Effector CD8-positive, alpha-beta T cell (primary cell): ENCODE data around the gene C5orf52.
"Not testable (repeated sequence)": the region's sequence is repeated elsewhere in the genome, so short reads cannot be mapped to it uniquely, and the experiment has no call there.

Experiments used
- DNase-seq: peaks from one replicate; lab custom pipeline; 2025; lab: John Stamatoyannopoulos, UW

C5orf52 gene

DNA sequence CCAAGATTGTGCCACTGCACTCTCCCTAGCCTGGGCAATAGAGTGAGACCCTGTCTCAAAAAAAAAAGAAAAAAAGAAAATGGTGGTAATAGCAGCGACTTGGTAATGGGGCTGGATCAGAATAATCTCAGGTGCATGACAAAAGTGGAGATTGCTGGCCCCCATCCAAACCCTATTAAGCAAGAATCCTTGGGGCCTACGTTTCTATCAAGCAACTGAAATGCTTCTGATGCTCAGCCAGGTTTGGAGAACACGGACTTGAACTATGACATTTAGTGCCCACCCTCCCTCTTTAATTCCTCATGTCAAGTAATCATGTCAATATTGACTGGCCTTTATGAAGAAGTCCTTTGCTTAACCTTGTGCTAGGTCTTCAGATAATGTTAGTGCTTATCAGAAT, 6.6 kb downstream of the C5orf52 start:
- DNase-seq = no peak

DNA sequence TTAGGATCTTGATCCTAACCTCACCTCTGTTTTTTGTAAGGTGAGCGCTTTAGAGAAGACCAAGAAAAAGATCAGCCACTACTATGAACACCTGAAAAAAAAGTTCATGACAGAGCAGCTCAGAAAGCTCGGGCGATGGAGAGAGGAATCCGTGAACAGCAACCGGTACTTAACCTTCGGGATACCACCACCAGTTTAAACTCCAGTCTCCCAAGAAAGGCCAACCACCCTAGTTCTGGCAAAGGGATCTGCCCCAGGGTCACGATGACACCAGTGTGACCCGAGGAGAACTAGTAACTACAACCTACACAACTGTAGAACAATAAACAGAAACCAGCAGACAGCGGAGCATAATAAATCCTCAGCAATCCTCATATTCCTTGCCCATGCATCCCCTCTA, 8.5 kb downstream of the C5orf52 start:
- no peak for DNase-seq

DNA sequence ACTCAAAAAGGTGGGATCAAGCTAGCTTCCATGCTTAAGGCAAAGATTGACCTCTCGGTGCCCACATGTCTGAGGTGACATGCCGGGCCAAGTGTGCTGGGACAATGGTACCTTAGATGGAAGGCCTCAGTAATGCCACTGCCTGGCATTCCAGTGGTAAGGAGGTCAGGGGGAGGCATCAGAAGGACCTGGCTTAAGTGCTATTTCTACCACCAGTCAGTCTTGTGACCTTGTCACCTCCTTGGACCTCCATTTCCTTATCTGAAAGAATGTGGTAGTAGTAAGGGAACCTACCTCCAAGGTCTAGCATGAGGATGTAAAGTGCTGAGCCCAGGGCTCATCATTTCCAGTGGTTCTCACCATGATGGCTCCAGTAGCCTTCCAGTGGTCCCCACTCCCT, 8.9 kb downstream of the C5orf52 start:
- DNase-seq = no peak

DNA sequence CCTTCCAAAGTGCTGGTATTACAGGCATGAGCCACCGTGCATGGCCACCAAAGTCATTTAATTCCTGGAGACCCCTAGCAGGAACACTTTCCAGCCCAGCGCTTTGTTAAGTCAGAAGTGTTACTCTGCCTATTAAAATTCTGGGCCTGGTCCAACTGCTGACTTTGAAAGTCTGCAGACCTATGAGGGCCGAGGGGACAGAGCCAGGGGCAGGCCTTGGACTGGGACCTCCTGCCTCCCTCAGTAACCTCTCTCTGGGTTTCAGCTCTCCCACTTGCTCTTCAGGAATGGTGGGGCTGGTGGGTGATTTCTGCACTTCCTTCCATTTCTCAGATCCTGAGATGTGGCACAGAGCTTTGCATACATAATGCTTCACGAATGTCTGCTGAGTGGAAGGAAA, 9.7 kb downstream of the C5orf52 start:
- no peak for DNase-seq

DNA sequence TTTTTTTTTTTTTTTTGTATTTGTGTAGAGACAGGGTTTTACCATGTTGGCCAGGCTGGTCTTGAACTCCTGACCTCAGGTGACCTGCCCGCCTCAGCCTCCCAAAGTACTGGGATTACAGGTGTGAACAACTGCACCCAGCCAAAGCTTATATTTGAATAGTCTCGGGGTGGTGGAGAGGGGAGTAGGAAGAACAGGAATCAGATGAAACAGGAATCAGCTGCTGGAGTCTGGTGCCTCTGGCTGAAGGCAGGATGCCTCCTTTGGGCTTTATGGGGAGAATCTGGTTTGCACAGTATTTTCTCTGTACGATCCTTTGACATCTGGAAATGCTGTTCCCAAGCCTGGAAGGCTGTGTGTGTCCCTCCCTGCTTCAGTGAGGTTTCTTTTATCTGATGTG, 10.9 kb downstream of the C5orf52 start:
- no peak for DNase-seq

DNA sequence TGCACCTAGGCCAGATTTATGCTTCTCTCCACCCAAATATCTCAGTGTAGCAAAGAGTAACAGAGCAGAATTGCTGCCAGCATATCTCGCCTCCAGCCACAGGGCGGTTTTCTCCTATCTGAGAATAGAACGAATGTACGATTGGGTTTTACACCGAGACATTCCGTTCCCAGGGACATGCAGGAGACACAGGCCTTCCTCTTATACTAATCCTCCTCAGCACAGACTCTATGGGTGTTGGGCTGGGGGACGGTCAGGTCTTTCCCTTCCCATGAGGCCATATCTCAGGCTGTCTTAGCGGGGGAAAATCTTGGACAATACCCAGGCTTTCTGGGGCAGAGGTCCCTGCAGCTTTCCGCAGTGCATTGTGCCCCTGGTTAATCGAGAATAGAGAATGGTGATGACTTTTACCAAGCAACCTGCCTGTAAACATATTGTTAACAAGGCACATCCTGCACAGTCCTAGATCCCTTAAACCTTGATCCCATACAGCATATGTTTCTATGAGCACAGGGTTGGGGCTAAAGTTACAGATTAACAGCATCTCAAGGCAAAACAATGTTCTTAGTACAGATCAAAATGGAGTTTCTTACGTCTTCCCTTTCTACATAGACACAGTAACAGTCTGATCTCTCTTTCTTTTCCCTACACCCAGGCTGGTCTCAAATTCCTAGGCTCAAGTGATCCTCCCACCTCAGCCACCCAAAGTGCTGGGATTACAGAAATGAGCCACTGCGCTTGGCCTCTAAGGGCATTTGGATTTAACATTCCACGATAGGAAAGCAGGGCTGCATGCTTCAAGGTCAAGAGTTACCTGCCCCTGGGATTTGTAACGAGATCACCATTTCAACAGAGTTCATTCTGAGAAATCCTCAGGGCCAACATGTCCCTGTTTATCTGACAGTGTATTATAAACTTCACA, 15.2 kb downstream of the C5orf52 start:
- not testable (repeated sequence) for DNase-seq

DNA sequence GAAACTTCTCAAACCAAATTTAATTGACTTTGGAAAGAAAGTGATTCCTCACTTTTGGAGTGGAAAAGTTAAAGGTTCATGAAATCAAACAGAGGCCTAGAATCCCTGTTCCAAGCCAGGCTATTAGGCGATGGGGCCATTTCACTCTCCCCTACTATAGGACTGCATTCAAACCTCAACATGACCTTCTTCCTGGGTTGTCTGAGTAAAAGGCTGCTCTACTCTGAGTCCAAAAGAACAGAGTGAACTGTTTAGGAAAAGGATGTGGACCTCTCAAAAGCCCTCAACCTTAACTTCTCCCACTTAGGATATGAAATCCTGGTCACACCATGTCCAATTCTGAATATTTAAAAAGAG, 15.8 kb downstream of the C5orf52 start:
- no peak for DNase-seq

DNA sequence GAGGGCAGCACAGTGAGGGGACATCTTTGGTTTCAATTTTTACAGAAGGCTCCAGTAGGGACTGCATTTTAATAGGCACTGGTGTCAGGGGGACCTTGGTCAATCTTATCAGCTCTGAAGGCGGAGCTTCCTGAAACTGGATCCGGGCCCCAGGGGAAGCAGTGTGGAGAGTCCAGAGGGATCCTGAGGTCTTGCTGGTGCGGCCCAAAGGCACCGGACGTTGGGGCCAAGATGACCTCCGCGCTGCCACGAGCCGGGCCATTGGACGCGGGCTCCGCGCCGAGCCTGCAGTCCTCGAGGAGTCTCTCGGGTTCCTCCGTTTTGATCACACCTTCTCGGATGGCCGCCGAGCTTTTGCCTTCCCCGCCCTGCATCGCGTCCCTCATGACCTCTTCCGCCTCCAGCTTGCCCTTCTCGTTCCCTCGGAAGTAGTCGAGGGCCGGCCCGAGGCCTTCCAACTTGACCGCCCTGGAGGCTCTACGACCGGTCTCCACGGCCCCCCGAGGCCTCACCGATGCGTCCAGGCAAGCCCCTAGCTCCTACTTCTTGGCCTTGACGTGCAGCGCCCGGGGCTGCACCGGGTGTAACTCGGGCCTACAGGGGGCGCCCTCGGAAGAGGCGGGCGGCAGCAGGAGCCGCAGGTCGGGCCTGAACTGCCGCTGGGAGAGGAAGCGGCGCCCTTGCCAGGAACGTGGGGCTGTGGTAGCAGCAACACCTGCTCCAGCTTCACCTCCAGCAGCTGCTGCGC, 18.8 kb downstream of the C5orf52 start:
- DNase-seq = no peak

DNA sequence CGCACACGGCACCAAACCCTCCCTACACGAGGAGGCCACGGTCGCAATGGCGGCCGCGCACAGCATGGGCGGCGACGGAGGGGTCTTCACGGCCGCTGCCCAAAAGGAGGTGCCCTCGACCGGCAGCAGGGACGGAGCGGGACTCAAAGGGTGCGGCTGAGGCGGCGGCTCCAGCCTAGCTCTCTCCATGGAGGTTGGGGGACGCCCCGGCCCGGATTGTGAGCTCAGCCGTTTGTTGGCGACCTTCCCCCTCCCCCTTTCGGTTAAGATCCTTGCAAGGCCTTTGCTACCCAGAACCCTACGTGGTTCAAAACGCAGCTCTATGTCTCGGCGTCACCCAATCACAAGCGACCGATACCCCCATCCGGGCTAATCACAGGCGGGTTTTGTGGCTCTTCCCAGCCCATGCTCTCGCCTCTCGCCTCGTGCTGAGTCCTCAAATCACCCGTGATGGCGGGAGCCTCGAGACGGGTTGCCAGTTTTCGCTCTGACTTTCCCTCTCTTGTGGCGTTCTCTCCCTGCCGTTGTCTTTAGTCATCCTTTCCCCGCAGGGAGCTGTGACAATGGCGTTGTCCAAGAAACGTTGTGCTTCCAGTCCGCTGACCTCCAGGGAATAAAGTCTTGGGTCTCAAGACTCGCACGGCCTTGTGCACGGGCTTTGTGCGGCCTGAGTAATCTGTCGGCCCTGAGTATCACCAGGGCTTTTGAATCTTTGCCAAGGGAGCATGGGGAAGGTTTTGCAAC, 19.5 kb downstream of the C5orf52 start:
- no peak for DNase-seq

DNA sequence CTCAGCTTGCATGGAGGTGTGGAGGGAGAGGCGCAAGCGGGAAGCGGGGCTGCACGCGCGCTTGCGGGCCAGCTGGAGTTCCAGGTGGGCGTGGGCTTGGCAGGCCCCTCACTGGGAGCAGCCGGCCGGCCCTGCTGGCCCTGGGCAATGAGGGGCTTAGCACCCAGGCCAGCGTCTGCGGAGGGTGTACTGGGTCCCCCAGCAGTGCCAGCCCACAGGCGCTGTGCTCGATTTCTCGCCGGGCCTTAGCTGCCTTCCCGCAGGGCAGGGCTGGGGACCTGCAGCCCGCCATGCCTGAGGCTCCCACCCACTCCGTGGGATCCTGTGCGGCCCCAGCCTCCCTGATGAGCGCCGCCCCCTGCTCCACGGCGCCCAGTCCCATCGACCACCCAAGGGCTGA, 22.5 kb downstream of the C5orf52 start:
- not testable (repeated sequence) for DNase-seq

DNA sequence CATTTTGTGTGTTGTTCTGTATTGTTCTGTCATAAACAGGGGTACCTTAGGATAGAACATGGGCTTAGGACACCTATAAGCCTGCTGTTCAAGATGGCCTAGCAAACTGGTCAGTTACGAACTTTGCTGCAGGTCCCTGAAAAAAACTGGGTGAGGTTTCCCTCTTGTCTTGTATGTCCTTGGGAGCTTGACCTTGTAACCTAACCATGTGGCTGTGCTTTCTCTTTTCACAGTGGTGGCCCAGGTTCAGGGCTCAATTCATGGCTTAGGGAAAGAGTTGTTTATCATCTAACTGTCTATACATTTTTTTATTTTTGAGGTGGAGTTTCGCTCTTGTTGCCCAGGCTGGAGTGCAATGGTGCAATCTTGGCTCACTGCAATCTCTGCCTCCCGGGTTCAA, 24.8 kb downstream of the C5orf52 start:
- not testable (repeated sequence) for DNase-seq

DNA sequence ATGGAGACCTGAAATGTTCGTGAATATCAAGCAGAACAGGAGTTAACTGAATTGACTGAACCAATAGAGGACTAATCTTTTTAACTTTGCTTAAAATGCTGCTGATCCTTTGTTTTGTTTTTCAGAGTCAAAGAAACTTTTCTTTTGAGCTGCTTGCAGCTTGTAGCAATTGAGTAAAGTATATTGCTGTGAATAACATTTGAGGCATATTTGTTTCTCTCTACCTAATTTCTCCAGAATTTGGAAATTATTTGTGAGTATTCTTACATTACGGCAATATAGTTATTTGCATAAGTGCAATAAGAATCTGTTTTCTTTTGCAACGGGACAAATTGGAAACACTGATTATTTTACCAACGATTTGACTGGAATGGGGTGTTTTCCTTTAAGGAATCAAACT, 27.3 kb downstream of the C5orf52 start:
- DNase-seq = not testable (repeated sequence)

DNA sequence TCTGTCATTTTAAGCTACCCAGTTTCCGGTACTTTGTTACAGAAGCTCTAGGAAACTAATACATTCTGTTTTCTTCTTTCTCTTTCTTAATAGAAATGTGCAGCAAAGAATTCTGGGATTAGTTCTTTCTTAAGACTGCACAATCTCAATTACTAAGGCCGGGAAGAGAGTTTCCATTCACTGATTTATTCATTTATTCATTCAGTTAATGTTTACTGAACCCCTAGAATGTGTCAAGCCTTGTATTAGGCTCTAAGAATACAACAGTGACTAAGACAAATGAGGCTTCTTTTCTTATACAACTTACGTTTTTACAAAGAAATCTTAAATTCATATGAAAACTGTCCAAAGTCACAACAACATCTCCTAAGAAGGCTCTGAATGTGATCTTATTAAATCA, 32.4 kb downstream of the C5orf52 start:
- no peak for DNase-seq

DNA sequence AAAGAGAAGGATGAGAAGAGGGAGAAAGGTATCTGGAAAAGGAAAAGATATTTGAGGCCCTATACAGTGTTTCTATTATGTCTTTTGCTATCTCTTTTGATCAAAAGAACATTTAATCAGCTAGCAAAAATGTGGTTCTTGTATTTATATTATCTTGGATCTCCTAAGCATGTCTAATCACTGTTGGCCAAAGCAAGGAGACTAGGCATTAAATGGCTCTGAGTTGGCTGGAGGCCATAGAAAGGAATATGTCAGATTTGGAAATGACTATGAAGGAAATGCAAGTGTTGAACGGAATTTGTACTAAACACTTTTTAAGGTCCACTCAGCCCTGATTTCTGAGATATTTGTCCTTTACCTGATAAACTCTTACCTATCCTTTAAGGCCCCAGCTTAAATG, 37.5 kb downstream of the C5orf52 start:
- DNase-seq = no peak

DNA sequence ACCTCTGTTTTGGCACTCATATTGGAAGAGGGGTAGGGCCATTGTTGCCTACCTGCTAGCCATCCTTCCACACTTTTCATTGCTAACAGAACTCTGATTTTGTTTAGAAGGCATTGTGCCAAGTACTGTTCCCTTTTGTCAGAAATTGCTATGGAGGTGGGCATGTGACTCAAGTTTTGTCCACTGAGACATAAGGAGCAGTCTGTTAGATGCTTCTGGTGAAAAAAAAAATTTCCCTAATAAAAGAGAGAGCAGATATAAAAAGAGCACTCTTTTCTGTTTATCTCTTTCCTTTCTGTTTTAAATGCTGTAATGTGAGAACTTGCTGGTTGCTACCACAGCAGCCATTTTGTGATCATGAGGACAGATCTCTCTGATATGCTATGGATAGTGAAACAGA, 38.0 kb downstream of the C5orf52 start:
- no peak for DNase-seq

DNA sequence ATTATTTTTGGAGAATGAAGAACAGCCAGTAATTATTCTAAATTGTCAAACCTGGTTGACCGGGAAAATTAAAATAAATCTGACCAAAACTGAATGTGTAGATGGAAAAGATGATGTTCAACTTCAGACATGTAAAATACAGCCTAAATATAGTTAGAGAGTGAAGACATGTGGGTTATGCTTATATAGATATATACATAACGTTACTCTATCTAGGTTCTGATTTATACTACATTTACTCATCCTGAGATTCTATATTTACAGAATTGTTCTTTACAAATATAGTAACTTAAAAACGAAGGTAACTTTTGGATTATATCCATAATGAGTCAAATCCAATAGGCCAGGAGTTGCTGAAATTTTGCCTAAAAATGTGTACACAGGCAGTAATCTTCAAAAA, 39.1 kb downstream of the C5orf52 start:
- DNase-seq = no peak

DNA sequence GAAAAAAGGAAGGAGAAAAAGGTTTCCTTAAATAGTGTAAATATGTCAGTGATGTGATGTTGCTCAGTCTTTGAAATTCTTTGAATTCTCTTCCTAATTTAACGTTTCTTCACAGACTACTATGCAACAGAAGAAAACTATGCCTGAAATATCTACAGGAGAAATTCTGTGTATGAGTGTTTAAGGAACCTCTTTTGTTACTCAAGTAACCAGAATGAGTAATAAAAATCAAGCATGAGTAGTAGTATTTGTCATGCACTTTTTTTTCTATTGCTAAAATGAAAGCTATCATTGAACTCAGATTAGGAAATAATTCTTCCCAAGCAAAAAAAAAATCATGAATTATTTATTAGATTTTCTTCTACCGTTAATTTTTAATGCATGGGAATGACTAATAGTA, 39.5 kb downstream of the C5orf52 start:
- no peak for DNase-seq

DNA sequence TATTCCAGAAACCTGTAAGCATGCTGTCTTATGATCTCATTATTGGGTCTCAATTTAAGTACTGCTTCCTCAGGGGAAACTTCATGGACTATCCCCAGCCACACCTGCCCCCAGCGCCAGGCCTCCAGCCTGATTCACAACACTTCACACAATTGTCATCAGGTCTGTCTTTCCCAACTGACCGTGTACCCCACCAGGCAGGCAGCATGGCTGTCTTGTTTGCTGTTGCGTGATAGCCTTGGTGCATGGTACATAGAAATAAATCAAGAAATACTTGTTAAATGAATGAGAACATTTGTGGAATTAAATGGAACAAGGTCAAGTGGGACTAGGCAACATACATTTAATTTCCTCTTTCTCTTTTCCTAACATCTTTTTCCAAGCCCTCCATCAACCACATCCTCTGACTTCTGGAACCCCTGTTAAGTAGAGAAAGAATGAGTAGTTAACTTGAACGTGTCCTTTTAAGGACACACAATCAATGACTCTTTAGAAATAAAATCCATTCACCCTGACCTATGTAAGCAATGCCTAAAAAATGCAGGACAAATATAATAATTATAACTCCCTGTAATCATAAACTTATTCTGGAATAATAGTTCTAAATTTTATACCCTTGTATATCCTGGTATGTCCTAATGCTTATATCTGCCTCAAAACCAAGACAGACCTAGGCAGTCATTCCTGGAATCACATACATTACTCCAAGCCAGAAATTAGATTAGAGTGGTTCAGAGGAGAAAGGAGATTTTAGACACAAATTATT, 42.7 kb downstream of the C5orf52 start:
- DNase-seq = no peak

DNA sequence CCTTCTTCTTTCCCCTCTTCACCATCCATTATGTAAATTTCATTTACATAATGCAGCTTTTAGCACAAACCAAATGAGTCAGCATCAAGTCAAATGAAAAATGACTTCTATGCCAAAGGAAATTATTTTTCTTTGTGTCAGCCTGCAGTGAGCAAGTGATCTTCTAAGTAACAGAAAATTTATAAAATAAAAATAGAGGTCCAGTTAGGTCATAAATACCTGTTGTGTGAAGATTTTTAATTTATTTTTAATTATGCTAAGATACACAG, 43.2 kb downstream of the C5orf52 start:
- DNase-seq = no peak

DNA sequence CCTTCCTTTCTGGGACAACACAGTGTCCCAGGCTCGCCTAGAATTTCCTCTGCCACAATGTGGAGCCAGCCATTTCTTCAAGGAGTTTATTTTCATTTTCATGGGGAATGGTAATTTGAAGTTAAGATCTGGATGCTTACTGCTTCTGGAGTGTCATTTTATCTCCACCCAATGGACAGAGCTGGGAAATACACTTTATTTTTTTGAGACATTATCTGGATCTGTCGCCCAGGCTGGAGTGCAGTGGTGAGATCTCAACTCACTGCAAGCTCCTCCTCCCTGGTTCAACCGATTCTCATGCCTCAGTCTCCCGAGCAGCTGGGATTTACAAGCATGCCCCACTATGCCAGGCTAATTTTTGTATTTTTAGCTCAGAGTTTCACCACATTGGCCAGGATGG, 47.2 kb downstream of the C5orf52 start:
- no peak for DNase-seq

DNA sequence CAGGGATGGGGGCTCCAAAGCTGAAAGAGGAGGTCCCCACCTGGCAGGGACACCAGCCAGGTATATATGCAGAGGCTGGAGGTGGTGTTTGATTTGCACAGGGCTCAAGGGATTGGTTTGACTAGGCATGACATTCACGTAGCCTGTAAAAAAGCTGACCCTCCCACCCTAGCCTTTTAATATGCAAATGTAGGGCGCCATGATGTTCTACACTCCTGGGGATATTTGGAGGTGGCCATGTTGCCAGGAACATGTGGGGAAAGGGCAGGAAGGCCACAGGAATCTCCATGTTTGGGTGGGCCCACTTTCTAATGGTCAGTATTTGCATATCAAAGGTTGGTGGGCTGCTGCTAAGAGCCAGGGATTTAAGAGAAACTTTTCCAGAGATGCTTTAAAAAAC, 47.9 kb downstream of the C5orf52 start:
- DNase-seq = no peak

DNA sequence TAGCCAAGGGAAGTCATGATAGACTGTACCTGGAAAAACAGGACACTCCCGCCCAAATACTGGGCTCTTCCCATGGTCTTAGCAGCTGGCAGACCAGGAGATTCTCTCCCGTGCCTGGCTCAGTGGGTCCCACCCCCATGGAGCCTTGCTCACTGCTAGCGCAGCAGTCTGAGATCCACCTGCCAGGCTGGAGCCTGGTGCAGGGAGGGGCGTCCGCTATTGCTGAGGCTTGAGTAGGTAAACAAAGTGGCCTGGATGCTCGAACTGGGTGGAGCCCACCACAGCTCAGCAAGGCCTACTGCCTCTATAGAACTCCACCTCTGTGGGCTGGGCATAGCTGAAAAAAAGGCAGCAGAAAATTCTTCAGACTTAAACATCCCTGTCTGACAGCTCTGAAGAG, 49.8 kb downstream of the C5orf52 start:
- DNase-seq = no peak
